HG03025 (cell line): ENCODE measurements around the gene CTSC.

Source experiments
- ATAC-seq: cut with Tn5 transposase; IDR thresholded peaks from one replicate; pipeline ENCODE4 v1.9.1; 2021; ENCODE audit warnings: mild to moderate bottlenecking, moderate library complexity; ENCODE audit not compliant: unreplicated experiment, low FRiP score

Gene CTSC

GRCh38 chr11:88337181-88337986 is at the start of gene CTSC:
Gene CTSC, minus strand, starts transcription at chr11:88337736. Its CDS starts 64 bp downstream, at chr11:88337672.
- ATAC-seq: peak; percentile 95

- ATAC-seq: no peak
Observed at GRCh38 chr11:88384669-88385005, 47.1 kb upstream of the CTSC start.

GRCh38 chr11:88384004-88384668 is 46.6 kb upstream of the CTSC start:
- ATAC-seq: no peak

GRCh38 chr11:88383447-88383846 is 45.9 kb upstream of the CTSC start:
- ATAC-seq: no peak

GRCh38 chr11:88379130-88379529 is 41.6 kb upstream of the CTSC start:
- ATAC-seq: no peak

GRCh38 chr11:88378422-88379066 is 41.0 kb upstream of the CTSC start:
- ATAC-seq: no peak

GRCh38 chr11:88377646-88378045 is 40.1 kb upstream of the CTSC start:
- no peak for ATAC-seq

GRCh38 chr11:88377144-88377543 is 39.6 kb upstream of the CTSC start:
- ATAC-seq: no peak

- ATAC-seq: no peak
Observed at GRCh38 chr11:88375927-88376470, 38.5 kb upstream of the CTSC start.

- ATAC-seq: no peak
Observed at GRCh38 chr11:88370782-88371181, 33.2 kb upstream of the CTSC start.

- no peak for ATAC-seq
Observed at GRCh38 chr11:88367310-88367709, 29.8 kb upstream of the CTSC start.

GRCh38 chr11:88363648-88364065 is 26.1 kb upstream of the CTSC start:
- ATAC-seq: no peak

- ATAC-seq: no peak
Observed at GRCh38 chr11:88363004-88363403, 25.5 kb upstream of the CTSC start.

GRCh38 chr11:88360141-88360540 is 22.6 kb upstream of the CTSC start:
- ATAC-seq: no peak

GRCh38 chr11:88359541-88359940 is 22.0 kb upstream of the CTSC start:
- peak; percentile 65 for ATAC-seq

- no peak for ATAC-seq
Observed at GRCh38 chr11:88359114-88359513, 21.6 kb upstream of the CTSC start.

GRCh38 chr11:88358040-88358431 is 20.5 kb upstream of the CTSC start:
- ATAC-seq: no peak

GRCh38 chr11:88357323-88358039 is 19.9 kb upstream of the CTSC start:
- peak; percentile 73 for ATAC-seq

- no peak for ATAC-seq
Observed at GRCh38 chr11:88355887-88356286, 18.4 kb upstream of the CTSC start.

GRCh38 chr11:88354912-88355311 is 17.4 kb upstream of the CTSC start:
- no peak for ATAC-seq
